ENCODE measurements around the gene CEP295NL. TPM values are rescaled to one million over a fixed set of nuclear protein-coding genes. Genes with fewer than 3 reads are reported as not detected.
"Not testable (repeated sequence)": the region's sequence is repeated elsewhere in the genome, so short reads cannot be mapped to it uniquely, and the experiment has no call there.

The CEP295NL gene
- total and polyA plus RNA-seq, 4 donors, result 0.39 to 8.3 (median 4.9) TPM

- Histone ChIP-seq H3K36me3 (ENCODE audit: control insufficient read depth in 4 of 4, insufficient read depth in 4 of 4, low read length in 4 of 4) (peaks cover 0 to 10% (median 6%) of the 10 kb centered on the region in 4 donors), H3K9ac (ENCODE audit: insufficient read depth in 1 of 2, low read length in 2 of 2) (no peak overlapping the region), H3K4me1 (ENCODE audit: control insufficient read depth in 5 of 5, insufficient read depth in 5 of 5, low read length in 5 of 5) (peaks cover 0 to 7% (median 3%) of the 10 kb centered on the region in 5 donors), H3K9me3 (ENCODE audit: control insufficient read depth in 4 of 4, insufficient read depth in 3 of 4, low read length in 3 of 4) (no peaks in the 10 kb centered on the region), H3K4me3 (no peak overlapping the region), H3K27me3 (ENCODE audit: control insufficient read depth in 3 of 3, insufficient read depth in 3 of 3, low read length in 2 of 3) (no peaks in the 10 kb centered on the region), H3K27ac (ENCODE audit: low read depth in 1 of 2, low read length in 1 of 2) (no peak overlapping the region)
- ATAC-seq (ENCODE audit: insufficient read depth, low FRiP score) (no peak), DNase-seq (no peak)
- TF ChIP-seq CTCF (IDR thresholded peaks at IDR 0.05; ENCODE audit: control extremely low read depth, extremely low read depth), result no peak
- 86 to 89% methylated on average over 6 of the region's 6 CpGs for WGBS, 2 donors
These were observed 2.1 kb upstream of the CEP295NL start for GRCh38 chr17:78905116-78905515.

DNA sequence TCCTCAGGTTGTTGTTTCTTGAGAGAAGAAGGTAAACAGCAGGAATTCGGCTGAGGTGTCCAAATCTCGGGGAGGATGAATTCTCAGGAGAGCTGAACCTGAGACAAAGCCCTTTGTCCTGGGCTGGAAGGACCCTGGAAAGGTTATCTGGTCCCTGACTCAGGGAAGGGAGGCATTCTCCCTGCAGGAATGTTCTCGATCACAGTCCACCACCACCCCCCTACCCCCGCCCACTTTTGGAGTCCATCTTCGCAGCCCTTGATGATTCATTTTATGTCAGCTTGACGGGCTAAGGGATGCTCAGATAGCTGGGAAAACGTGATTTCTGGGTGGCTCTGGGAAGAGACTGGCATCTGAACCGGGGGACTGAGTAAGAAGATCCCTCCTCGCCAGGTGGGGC, 1.4 kb upstream of the CEP295NL start:
- H3K9ac ChIP-seq (ENCODE audit: insufficient read depth in 1 of 2, low read length in 2 of 2), result no peak overlapping the region
- no peak for DNase-seq
- H3K9me3 ChIP-seq (ENCODE audit: control insufficient read depth in 4 of 4, insufficient read depth in 3 of 4, low read length in 3 of 4), result no peaks in the 10 kb centered on the region
- H3K27ac ChIP-seq (ENCODE audit: low read depth in 1 of 2, low read length in 1 of 2), result no peak overlapping the region
- ATAC-seq (ENCODE audit: insufficient read depth, low FRiP score), result no peak
- H3K4me1 ChIP-seq (ENCODE audit: control insufficient read depth in 5 of 5, insufficient read depth in 5 of 5, low read length in 5 of 5), result peaks cover 0 to 8% (median 4%) of the 10 kb centered on the region in 5 donors
- TF ChIP-seq CTCF (IDR thresholded peaks at IDR 0.05; ENCODE audit: control extremely low read depth, extremely low read depth), result no peak
- H3K36me3 ChIP-seq (ENCODE audit: control insufficient read depth in 4 of 4, insufficient read depth in 4 of 4, low read length in 4 of 4), result peaks cover 0 to 10% (median 6%) of the 10 kb centered on the region in 4 donors
- WGBS, 2 donors, result 88 to 91% methylated on average over 9 of the region's 9 CpGs
- H3K4me3 ChIP-seq, result no peak overlapping the region
- no peaks in the 10 kb centered on the region for H3K27me3 ChIP-seq (ENCODE audit: control insufficient read depth in 3 of 3, insufficient read depth in 3 of 3, low read length in 2 of 3)

GRCh38 chr17:78902231-78902630, 770 bp downstream of the CEP295NL start:
- Histone ChIP-seq H3K36me3 (ENCODE audit: control insufficient read depth in 4 of 4, insufficient read depth in 4 of 4, low read length in 4 of 4) (peaks cover 0 to 10% (median 6%) of the 10 kb centered on the region in 4 donors), H3K27ac (ENCODE audit: low read depth in 1 of 2, low read length in 1 of 2) (peak overlapping the region in 1 of 2 donors; percentile 13), H3K4me1 (ENCODE audit: control insufficient read depth in 5 of 5, insufficient read depth in 5 of 5, low read length in 5 of 5) (peaks cover 0 to 12% (median 6%) of the 10 kb centered on the region in 5 donors)
- H3K9me3 ChIP-seq (ENCODE audit: control insufficient read depth in 4 of 4, insufficient read depth in 3 of 4, low read length in 3 of 4); H3K4me3 ChIP-seq; ATAC-seq (ENCODE audit: insufficient read depth, low FRiP score); H3K9ac ChIP-seq (ENCODE audit: insufficient read depth in 1 of 2, low read length in 2 of 2); H3K27me3 ChIP-seq (ENCODE audit: control insufficient read depth in 3 of 3, insufficient read depth in 3 of 3, low read length in 2 of 3); DNase-seq: not testable (repeated sequence)
- 95 to 100% methylated on average over 8 of the region's 8 CpGs for WGBS, 2 donors

DNA sequence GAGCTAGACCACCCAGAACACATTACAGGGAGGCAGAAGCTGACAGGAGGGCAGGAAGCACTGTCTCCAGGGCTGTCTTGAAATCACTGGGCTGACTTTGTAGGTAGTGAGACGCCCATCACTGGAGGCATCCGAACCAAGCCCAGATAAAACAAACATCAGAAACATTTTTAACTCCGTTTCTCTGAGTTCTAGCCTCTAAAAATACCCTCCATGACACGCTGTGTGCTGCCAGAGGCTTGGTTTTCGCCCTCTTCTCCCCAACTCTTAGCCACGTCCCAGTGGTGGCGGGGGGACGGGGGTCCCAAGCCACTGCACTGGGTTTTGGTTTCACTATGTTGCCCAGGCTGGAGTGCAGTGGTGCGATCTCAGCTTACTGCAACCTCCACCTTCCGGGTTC, 1.2 kb downstream of the CEP295NL start:
- no peak for ATAC-seq (ENCODE audit: insufficient read depth, low FRiP score)
- H3K9ac ChIP-seq (ENCODE audit: insufficient read depth in 1 of 2, low read length in 2 of 2), result no peak overlapping the region
- TF ChIP-seq CTCF (IDR thresholded peaks at IDR 0.05; ENCODE audit: control extremely low read depth, extremely low read depth), result no peak
- WGBS, 2 donors, result 96 to 98% methylated on average over 10 of the region's 10 CpGs
- H3K9me3 ChIP-seq (ENCODE audit: control insufficient read depth in 4 of 4, insufficient read depth in 3 of 4, low read length in 3 of 4), result no peaks in the 10 kb centered on the region
- peaks cover 0 to 16% (median 6%) of the 10 kb centered on the region in 5 donors for H3K4me1 ChIP-seq (ENCODE audit: control insufficient read depth in 5 of 5, insufficient read depth in 5 of 5, low read length in 5 of 5)
- H3K4me3 ChIP-seq, result no peak overlapping the region
- no peaks in the 10 kb centered on the region for H3K27me3 ChIP-seq (ENCODE audit: control insufficient read depth in 3 of 3, insufficient read depth in 3 of 3, low read length in 2 of 3)
- H3K27ac ChIP-seq (ENCODE audit: low read depth in 1 of 2, low read length in 1 of 2), result no peak overlapping the region
- no peak for DNase-seq
- H3K36me3 ChIP-seq (ENCODE audit: control insufficient read depth in 4 of 4, insufficient read depth in 4 of 4, low read length in 4 of 4), result peaks cover 0 to 10% (median 6%) of the 10 kb centered on the region in 4 donors

Data from lung (tissue), 12 donors.